Midbrain (tissue), 1 donor: ENCODE measurements around the gene CDC42.
A peak's percentile ranks its signal among the peaks of the same experiment; 100 is the strongest.

Source experiments
- DNase-seq: peaks from one replicate; lab custom pipeline; 2025; lab: John Stamatoyannopoulos, UW

The CDC42 gene

DNA sequence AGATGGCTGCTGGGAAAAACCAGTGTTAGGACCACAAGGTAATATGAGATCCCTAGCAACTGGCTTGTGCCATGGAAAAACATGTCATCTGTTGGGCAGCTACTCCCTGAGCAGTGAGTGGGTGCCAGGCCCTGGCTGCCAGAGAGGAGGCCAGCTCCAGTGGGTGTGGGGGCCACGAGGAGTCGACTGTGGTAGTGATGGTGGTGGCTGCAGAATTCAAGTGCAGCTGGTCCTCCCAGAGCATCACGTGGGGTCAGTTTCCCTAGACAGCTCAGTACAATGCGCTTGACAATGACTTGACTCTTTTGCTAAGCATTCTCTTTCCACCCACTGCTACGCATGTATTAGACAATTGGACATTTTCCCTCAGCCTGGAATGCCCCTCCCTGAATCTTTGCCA lies 14.5 kb upstream of the CDC42 start:
- peak; percentile 29 for DNase-seq

DNA sequence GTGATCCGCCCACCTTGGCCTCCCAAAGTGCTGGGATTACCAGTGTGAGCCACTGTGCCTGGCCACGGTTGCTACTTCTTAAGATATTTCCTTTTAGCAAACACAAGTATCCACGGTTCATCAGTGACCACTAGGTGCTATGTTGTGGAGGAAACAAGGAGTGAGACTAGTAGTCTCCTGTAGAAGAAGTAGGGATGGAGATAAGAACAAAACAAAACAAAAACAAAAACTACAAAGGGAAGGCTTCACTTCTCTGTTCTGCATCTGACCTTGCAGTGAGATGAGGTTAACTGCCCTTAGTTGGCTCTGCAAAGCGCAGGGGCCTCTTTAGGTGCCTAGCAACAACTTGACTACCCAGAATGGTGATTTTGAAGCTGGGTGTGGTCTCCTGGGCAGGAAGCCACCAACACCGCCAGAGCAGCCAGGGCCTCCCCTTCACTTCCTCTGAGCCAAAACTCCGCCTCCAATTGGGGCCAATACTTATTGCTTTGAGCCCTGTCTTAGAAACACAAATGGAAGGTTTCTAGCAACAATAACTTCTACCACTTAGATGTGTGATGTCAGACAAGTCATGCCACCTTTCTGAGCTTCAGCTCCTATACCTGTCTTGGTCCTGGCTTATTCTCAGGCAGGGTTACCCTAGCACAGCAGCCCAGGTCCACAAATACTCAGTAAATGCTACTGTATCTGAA lies 12.8 kb upstream of the CDC42 start:
- no peak for DNase-seq

DNA sequence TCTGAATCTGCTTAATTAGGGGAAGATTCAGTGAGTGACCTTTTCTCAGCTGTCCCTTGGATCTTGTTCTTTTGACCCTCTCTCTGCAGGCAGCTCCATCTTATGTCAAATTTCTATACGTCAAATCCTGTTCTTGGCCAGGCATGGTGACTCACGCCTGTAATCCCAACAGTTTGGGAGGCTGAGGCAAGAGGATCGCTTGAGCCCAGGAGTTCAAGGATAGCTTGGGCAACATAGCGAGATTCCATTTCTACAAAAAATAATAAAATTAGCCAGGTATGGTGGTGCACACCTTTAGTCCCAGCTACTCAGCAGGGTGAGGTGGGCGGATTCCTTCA lies 12.3 kb upstream of the CDC42 start:
- DNase-seq = no peak

DNA sequence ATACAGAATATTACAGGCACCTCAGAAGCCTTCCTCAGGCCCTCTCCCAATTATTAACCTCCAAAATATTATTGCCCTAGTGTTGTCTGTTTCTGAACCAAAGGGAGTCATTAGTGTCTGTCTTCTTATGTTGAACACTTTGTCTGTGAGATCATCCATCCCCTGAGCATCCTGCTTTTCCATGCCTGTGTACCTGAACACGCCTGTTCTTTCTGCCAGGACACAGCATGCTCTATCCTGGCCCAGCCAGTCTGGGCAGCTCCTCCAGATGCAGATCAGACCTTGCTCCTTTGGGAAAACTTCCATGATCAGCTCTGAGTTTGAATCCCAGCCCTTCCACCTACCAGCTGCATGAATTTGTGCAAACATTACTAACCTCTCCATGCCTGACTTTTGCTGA lies 11.0 kb upstream of the CDC42 start:
- DNase-seq = no peak

DNA sequence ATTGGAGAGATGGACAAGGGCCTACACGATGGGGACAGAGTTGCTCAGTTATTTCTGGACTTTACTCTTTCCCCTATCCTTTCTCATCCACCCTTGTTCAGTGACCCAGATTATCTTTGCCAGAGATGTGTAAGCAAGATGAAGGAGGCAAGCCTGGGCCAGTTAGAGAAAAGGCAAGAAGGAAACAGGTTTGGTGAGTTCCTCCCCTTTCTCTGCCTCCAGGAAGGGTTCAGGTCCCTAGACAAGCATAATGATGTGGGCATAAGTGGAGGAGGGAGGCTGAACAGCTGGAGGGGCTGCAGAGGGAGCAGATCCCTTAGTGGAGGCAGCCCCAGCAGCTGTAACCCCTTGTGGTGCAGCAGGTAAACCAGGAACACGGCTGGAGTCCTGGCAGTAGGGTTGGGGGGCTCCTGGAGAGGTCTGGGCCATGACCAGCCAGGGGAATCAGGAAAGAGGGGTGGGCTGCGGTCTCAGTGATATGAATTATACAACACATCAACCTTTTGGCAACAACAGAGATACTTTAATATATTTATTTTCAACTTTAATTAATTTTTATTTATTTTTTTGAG lies 9.2 kb upstream of the CDC42 start:
- no peak for DNase-seq

DNA sequence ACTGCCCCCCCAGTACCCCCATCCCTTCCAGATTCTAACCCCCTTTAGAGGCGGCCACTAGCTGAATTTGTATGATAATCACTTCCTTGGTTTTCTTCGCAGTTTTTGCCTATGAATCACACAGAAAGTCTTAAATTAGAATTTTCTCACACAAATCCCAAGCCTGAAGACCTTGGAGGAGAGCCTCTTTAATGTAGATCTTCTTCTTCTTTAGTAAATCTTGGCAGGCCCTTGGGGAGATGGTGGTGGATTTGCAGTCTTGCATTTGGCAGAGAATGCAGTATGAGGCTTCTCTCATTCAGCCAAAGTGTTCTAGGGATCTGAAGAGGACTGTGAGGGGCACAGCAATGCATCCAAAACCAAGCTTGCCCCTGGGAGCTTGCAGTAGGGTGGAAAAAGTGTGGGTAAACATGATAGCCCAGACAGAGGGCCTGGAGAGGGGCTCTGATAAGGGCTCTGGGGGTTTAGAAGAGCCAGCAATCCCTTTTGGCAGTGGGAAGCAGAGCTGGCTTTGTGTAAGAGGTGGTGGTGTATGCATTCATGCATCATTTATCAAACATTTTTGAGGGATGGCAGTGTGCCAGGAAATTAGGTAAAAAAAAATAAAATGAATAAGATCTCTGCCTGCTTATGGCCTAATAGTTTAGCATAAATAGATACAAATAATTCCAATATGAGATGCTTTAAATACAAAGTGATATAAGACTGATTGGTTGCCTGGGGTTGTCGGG lies 7.7 kb upstream of the CDC42 start:
- no peak for DNase-seq

DNA sequence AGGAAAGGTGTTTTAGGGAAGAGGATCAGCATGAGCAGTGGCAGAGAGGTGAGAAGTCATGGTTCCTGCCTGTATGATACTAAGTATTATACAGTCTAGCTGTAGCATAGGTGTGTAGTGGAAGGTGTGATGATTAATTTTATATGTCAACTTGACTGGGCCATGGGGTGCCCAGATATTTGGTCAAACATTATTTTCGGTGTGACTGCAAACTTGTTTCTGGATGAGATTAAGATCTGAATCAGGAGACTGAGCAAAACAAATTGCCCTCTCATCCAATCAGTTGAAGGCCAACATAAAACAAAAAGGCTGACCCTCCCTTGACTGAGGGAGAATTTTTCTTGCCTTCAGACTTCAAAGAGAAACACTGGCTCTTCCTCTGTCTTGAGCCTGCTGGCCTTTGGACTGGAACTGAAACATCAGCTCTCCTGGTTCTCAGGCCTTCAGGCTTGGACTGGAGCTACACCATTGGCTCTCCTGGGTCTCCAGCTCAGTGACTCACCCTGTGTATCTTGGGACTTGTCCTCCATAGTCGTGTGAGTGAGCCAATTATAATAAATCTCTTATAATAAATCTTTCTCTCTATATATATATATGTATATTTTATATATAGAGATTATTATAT lies 6.8 kb upstream of the CDC42 start:
- no peak for DNase-seq

DNA sequence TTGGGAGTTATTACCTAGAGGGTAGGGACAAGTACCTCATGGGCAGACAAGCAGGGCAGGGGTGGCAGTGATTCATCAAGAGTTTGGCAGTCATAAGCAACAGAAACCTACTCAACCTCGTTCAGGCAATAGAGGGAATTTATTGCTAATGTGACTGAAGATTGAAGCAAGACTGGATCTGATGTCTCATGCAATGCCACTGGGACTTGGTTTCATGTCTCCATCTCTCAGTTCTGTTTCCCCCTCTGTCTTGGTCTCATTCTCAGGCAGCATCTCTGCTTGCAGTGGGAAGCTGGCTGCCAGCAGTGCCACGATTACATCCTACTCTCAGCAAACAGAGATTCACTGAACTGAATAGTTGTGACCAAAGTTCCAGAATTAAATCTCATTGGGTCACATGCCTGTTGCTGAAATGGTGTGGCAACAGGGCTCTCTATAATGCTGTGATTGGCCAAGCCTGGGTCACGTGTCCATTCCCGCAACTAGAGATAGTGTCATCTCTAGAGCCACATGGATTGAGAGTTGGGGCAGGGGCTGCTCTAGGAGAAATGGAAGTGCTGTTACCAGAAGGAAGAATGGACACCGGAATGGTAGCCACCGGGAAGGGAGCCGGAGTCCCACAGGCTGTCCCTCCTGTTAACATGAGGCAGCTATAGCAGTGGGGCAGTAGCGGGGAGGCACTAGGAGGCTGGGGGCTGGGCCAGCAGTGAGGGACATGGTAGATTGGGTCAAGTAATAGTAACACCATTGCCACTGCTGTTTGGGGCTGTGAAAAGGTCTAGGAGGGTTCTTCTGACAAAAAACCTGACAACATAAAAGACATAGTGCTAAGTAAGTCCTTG lies 3.9 kb upstream of the CDC42 start:
- no peak for DNase-seq

DNA sequence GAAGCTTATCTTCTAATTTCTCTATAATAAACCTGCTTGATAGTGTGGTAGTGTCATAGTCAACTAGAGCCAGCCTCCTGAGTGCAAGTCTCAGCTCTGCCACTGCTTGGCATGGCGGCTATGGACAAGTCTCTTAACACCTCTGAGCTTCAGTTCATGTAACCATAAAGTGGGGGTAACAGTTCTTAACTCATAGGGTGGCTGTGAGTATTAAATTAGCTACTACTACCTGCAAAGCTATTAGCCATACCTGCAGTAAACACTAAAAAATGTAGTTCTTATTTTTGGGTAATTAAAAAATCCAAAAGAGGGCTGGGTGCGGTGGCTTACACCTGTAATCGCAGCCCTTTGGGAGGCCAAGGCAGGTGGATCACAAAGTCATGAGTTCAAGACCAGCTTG lies 2.2 kb upstream of the CDC42 start:
- DNase-seq = no peak

DNA sequence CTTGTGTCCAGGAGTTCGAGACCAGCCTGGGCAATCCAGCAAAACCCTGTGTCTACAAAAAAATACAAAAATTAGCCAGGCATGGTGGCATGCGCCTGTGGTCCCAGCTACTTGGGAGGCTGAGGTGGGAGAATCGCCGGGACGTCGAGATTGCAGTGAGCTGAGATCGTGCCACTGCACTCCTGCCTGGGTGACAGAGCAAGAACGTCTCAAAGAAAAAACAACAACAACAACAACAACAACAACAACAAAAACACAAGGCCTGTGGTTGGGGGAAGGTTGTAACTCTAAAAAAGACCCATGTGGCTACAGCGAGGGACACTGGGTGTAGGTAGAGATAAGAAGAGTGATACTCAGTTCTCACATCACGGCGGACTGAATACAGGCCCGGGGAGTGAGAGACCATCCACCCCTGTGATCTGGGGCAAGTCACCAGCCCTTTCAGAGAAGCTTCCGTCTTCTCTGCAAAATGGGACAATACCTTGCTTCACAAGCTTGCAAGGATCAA lies 848 bp upstream of the CDC42 start:
- DNase-seq = no peak

DNA sequence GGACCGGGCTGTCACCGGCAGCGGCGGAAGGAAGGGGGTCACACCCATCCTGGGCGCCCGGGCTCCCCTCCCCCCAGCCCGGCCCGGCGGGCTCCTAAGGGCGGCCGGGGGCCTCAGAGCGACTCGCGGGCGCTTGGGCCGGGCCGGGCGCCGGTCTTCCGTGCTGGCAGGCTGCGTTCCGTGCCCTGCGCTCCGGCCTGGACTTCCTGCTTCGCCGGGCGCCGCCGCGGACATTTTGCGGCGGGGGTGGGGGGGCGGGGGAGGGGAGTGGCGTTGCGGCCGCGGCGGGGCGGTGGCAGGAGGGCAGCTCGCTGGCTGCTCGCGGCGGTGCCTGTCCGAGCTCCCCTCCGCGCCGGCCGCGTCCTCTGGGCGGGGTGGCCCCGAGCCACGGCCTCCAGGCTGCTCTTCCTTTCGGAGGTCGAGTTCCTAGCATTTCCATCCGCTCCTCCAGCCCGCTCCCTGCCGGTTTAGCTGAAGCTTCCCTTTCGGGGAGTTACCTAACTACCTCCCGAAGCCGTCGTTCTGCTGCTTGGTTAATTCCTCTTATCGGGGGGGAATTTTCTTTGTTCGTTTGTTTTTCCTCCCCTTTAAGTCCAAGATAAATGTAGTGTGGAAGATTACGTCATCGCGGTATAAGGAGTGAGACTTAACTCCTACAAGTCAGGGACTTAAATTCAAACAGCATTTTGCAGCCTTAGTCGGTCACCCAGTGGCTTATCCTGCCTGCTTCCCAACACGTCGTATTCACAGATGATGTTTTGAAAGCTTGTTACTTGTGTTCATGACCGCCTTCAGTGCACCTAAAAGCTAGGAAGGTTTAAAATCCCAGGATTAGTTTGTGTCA lies 730 bp downstream of the CDC42 start:
- peak; percentile 46 for DNase-seq

DNA sequence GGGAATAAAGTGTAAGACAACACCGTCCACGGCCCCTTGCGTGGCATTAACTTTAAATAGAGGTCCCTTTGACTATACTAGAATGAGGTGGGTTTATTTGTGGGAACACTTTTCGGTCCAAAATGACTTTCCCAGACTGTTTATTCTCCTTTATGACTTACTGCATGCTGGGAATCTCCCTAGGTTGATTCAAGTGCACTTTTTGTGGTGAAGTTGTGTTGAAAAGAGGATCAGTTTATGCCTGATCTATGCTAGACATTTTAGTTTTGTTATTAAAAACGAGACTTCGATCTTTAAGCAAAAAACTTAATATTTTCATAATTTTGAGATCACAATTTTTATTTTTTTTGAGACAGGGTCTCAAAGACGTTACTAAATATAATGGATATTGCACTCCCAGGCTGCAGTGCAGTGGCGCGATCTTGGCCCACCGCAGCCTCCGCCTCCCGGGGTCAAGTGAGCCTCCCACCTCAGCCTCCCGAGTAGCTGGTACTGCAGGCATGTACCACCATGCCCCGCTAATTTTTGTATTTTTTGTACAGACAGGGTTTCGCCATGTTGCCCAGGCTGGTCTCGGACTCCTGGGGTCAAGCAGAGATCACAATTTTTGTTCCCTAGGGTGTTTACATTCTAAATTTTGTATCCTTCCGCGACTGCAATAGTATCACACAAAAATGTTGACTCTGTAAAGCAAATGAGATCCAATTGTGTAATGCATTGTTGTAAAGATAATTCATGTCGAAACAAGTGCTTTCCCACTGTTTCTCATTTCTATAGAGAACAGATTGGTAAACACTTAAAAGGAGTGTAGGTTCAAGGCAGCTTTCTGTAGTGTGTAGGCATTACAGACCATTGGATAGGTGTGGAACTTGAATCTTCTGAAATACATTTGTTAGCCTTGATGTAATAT lies 1.6 kb downstream of the CDC42 start:
- no peak for DNase-seq

DNA sequence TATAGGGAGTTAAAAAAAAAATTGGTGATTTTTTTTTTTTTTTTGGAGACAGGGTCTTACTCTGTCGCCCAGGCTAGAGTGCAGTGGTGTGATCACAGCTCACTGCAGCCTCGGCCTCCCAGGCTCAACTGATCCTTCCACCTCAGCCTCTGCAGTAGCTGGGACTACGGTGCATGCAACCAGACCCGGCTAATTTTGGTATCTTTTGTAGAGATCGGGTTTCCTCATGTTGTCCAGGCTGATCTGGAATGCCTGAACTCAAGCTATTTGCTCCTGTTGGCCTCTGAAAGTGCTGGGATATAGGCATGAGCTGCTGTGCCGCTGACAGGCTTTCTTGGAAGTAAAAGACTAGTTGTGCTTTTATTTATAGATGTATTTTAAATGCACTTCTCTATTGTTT lies 3.0 kb downstream of the CDC42 start:
- DNase-seq = no peak

DNA sequence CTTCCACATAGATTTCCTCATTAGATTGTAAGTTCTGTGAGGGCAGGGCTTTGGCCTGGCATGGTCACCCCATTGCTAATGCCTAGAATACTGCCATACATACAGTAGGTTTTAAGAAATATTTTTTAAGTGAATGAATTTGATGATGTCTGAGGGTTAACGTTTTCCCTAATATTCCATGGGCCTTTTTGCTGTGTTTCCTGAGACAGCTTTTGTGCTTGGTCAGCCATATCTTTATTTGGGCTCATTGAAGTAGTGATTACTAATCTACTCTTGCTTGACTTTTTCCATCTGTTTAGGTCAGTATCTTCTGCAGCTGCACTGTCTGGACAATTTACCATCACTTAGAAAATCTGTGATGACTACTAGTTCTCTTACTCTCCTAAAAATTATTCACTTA lies 3.5 kb downstream of the CDC42 start:
- no peak for DNase-seq

DNA sequence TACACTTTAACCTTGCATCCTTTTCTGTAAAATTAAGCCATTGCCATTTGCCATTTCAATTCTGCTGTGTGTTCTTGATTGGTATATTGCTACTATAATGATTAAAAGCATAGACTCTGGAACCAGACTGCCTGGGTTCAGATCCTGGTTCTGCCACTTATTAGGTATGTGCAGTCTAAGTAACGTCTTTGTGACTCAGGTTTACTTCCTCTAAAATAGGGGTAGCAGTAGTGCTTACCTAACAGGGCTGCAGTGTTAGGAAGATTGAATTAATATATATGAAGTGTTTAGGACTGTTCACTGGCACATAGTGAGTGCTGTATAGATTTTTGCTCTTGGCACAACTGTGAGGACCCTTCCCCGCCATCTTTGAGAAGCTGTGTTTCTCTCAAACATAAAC lies 4.4 kb downstream of the CDC42 start:
- DNase-seq = no peak

DNA sequence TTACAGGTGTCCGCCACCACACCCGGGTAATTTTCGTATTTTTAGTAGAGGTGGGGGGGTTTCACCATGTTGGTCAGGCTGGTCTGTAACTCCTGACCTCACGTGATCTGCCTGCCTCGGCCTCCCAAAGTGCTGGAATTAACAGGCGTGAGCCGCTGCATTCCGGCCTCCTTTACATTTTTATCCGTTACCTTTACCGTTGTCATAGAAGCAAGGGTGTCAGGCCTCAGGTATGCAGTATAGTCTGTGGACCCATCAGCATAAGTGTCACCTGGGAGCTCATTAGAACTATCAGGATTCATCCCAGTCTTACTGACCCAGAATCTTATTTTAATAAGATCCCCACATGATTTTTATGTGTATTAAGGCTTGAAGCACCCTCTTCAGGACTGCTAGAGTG lies 5.4 kb downstream of the CDC42 start:
- no peak for DNase-seq

DNA sequence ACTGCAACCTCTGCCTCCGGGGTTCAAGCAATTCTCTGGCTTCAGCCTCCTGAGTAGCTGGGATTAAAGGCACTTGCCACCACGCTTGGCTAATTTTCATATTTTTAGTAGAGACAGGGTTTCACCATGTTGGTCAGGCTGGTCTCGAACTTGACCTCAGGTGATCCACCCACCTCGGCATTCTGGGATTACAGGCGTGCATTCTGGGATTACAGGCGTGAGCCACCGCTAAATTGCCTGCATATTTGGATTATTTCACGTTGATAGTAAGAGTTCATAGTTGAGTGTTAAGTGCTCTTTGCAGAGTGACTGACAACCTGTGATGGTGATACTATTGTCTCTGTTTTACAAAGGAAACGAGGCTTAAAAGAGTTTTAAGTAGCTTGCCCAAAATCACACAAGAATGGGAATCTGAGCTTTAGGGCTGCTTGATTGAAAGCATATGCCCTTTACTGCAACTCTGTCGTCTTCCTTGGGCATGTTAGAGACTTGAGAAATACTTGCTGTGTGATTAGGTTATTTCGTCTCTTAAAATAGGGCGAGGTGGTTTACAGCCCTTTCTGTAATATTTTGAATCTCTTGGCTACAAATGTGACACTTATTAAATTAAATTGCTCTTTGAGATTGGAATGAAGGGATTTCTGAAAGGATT lies 12.4 kb downstream of the CDC42 start:
- DNase-seq = no peak

DNA sequence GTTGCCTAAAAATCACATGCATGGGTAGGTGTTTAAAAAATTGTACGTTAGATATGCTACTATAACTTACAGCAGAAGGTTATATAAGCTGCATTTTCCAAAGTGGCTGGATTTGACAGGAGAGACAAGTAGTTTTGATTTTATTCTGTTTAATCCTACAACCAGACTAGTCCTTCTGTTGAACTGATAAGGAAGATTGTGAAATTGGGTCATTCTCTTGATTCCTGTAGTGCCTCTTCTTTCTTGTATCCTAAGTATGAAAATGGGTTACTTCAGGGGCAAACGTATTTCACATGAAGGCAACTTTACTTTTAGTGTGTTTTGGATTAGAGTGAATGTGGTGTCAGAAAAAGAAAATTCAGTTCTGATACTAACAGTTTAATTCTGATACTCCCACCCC lies 19.0 kb downstream of the CDC42 start:
- DNase-seq = no peak

DNA sequence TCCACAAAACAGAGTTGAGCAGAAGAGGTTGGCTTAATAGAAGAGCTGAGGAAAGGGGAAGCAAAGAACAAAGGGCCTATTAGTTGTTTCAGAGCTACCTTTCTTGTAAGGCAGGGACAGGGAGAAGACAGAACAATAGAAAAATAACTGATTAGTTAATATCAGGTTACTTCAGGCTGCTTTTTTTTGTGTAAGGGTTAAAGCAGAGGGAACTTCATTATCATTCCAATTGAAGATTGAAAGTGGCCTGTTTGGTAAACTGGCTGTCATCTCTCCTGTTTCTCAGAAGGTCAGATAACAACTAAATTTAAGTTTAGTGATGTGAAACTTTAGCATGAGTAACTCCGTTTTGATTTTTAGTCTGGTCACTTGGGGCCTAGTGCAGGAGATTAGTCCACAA lies 22.3 kb downstream of the CDC42 start:
- no peak for DNase-seq

DNA sequence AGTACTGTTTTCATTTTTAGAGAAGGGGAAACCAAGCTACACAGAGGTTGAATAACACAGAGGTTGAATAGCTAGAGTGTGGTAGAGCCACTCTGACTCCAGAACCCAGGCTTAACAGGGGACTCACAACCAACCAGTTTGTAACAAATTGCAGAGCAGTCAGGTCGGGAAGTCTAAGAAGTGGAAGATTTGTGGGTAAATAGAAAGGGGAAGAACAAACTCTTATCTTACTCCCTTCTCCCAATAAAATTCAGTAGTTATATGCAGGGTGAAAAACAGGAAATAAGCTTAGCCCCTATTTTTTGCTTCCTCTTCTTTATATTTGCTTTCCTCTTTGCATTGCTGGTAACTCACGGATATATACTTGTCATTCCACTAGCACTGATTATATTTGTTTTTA lies 23.2 kb downstream of the CDC42 start:
- DNase-seq = no peak
